GM12878 (cell line): ENCODE data around the gene ERP27. TPM values are rescaled to one million over a fixed set of nuclear protein-coding genes. Genes with fewer than 3 reads are reported as not detected.

Experiments used
- ATAC-seq: fragments of 200-7000 bp; cut with Tn5 transposase; 3 replicates; pipeline ENCODE4 v1.9.1; 2020; ENCODE audit warnings: mild to moderate bottlenecking, moderate library complexity
- BruUV-seq: library from RNA; stranded (reverse); fragments of 400-500 nt; replicated peaks from 2 replicates; lab custom pipeline; 2021; lab: Mats Ljungman, UMichigan
- CTCF ChIA-PET: fragments of 300-600 bp; sonication (Branson Sonifier 250); formaldehyde crosslinking; extraction: SDS; loops from one replicate; lab custom pipeline; 2021; ENCODE audit warnings: inconsistent platforms; lab: Yijun Ruan, JAX
- POLR2A ChIA-PET: fragments of 350-600 bp; formaldehyde crosslinking; extraction: SDS; loops from one replicate; lab custom pipeline; 2021; ENCODE audit warnings: inconsistent platforms; lab: Charles Lee
- RAD21 ChIA-PET: fragments of 300-600 bp; sonication (Branson Sonifier 250); formaldehyde crosslinking; loops from one replicate; lab custom pipeline; 2023; ENCODE audit warnings: antibody characterized with exemption; ENCODE audit not compliant: unreplicated experiment; lab: Charles Lee
- SMC1A ChIA-PET: fragments of 300-600 bp; sonication (Branson Sonifier 250); formaldehyde crosslinking; loops from one replicate; lab custom pipeline; 2023; ENCODE audit not compliant: unreplicated experiment, uncharacterized antibody; lab: Charles Lee
- DNase-seq: peaks from one replicate; pipeline ENCODE4 v3.0.0-alpha.2; 2011; ENCODE audit warnings: low read depth, low spot score
- FAIRE-seq: peaks from 3 replicates; lab custom pipeline; 2011; peaks lifted over from hg19 to GRCh38; lab: Jason Lieb, UNC
- H2AFZ ChIP-seq: 2 replicates; pipeline ENCODE4 v1.6.0; 2011; ENCODE audit warnings: low read depth, low read length, control low read depth; ENCODE audit not compliant: control insufficient read depth
- H3K27ac ChIP-seq: 2 replicates; pipeline ENCODE4 v1.5.1; 2011; ENCODE audit warnings: control low read depth; ENCODE audit not compliant: control insufficient read depth, insufficient read depth
- H3K27me3 ChIP-seq, 2 experiments: replicated peaks in 1 of 2; 2 replicates each; pipeline versions ENCODE4 v1.6.0 to v1.6.1; 2011; ENCODE audit warnings: low read length in 1 of 2; ENCODE audit not compliant: control insufficient read depth in 2 of 2, insufficient read depth in 2 of 2
- H3K36me3 ChIP-seq, 2 experiments: 2 replicates each; pipeline ENCODE4 v1.5.1; 2011; ENCODE audit warnings: low read length in 1 of 2; ENCODE audit not compliant: control insufficient read depth in 2 of 2, insufficient read depth in 2 of 2
- H3K4me1 ChIP-seq: 2 replicates; pipeline ENCODE4 v1.6.1; 2011; ENCODE audit warnings: mild to moderate bottlenecking, low read length, moderate library complexity, mixed read lengths; ENCODE audit not compliant: control insufficient read depth, insufficient read depth
- H3K4me2 ChIP-seq: 2 replicates; pipeline ENCODE4 v1.6.0; 2011; ENCODE audit warnings: control low read depth; ENCODE audit not compliant: control insufficient read depth, insufficient read depth
- H3K4me3 ChIP-seq: fragments of 200-600 bp; sonication (generic); 2 replicates; pipeline ENCODE4 v1.5.1; 2016
- H3K79me2 ChIP-seq: 2 replicates; pipeline ENCODE4 v1.6.0; 2011; ENCODE audit warnings: low read length; ENCODE audit not compliant: control insufficient read depth, insufficient read depth
- H3K9ac ChIP-seq: 2 replicates; pipeline ENCODE4 v1.8.0; 2011; ENCODE audit warnings: low read length, control low read depth, mixed read lengths; ENCODE audit not compliant: control insufficient read depth, insufficient read depth
- H3K9me3 ChIP-seq: replicated peaks from 3 replicates; pipeline ENCODE4 v1.5.1; 2011; ENCODE audit warnings: mild to moderate bottlenecking, low read length; ENCODE audit not compliant: control insufficient read depth, insufficient read depth
- H4K20me1 ChIP-seq: 2 replicates; pipeline ENCODE4 v1.6.0; 2011; ENCODE audit not compliant: control insufficient read depth, insufficient read depth
- BMI1 ChIP-seq: fragments of 450-650 bp; IDR thresholded peaks from 2 replicates; pipeline ENCODE4 v1.6.1; 2016; ENCODE audit warnings: mild to moderate bottlenecking, moderate library complexity, borderline replicate concordance
- ELK1 ChIP-seq: IDR thresholded peaks from 2 replicates; pipeline ENCODE4 v1.6.1; 2012; ENCODE audit warnings: low read depth, low read length, improper control_type of control experiment
- FOXM1 ChIP-seq: IDR thresholded peaks from 2 replicates; pipeline ENCODE4 v1.6.1; 2012; ENCODE audit warnings: low read depth, mild to moderate bottlenecking, inconsistent platforms, low read length, moderate library complexity
- GABPA ChIP-seq: IDR thresholded peaks from 2 replicates; pipeline ENCODE4 v1.6.1; 2014; ENCODE audit warnings: antibody characterized with exemption, low read depth, mild to moderate bottlenecking, inconsistent platforms
- IRF3 ChIP-seq: fragments of 450-650 bp; IDR thresholded peaks from 2 replicates; pipeline ENCODE4 v1.6.1; 2014; ENCODE audit warnings: mild to moderate bottlenecking
- LARP7 ChIP-seq: fragments of 450-650 bp; IDR thresholded peaks from 2 replicates; pipeline ENCODE4 v1.6.1; 2017; ENCODE audit warnings: mild to moderate bottlenecking
- MEF2A ChIP-seq: IDR thresholded peaks from 2 replicates; pipeline ENCODE4 v1.6.1; 2011; ENCODE audit warnings: low read depth, mild to moderate bottlenecking, low read length, moderate library complexity; ENCODE audit not compliant: insufficient read depth
- NFIC ChIP-seq: IDR thresholded peaks from 2 replicates; pipeline ENCODE4 v1.6.1; 2012; ENCODE audit warnings: low read depth, mild to moderate bottlenecking, inconsistent platforms, low read length, moderate library complexity
- RAD21 ChIP-seq: IDR thresholded peaks from 2 replicates; pipeline ENCODE4 v1.6.1; 2011; ENCODE audit warnings: mild to moderate bottlenecking, low read depth, low read length, moderate library complexity; ENCODE audit not compliant: insufficient read depth
- REST ChIP-seq: IDR thresholded peaks from 2 replicates; pipeline ENCODE4 v1.6.1; 2012; ENCODE audit warnings: mild to moderate bottlenecking, low read depth, low read length
- SRF ChIP-seq, 2 experiments: IDR thresholded peaks; 2 replicates each; pipeline ENCODE4 v1.6.1; 2011; ENCODE audit warnings: low read depth in 2 of 2, low read length in 2 of 2, mild to moderate bottlenecking in 1 of 2, moderate library complexity in 1 of 2
- TAF1 ChIP-seq: IDR thresholded peaks from 2 replicates; pipeline ENCODE4 v1.6.1; 2011; ENCODE audit warnings: mild to moderate bottlenecking, low read depth, low read length, borderline replicate concordance
- YBX1 ChIP-seq: fragments of 450-650 bp; IDR thresholded peaks from 2 replicates; pipeline ENCODE4 v1.6.1; 2016; ENCODE audit warnings: antibody characterized with exemption
- ZBTB33 ChIP-seq: fragments of 450-650 bp; IDR thresholded peaks from 2 replicates; pipeline ENCODE4 v1.6.1; 2017; ENCODE audit warnings: mild to moderate bottlenecking
- ZNF207 ChIP-seq: fragments of 450-650 bp; IDR thresholded peaks from 2 replicates; pipeline ENCODE4 v1.6.1; 2014; ENCODE audit warnings: antibody characterized with exemption, mild to moderate bottlenecking, borderline replicate concordance
- WGBS: methylation state at CpG from one replicate; pipeline ENCODE4 v1.1.6; 2016; ENCODE audit warnings: low lambda C conversion rate; ENCODE audit not compliant: insufficient replicate concordance, insufficient coverage; ENCODE audit errors: missing lambda C conversion rate; 5-methylcytosine and 5-hydroxymethylcytosine counted together
- in situ Hi-C: fragments of 300-500 bp; cut with MboI; formaldehyde crosslinking; loops from 9 replicates; pipeline ENCODE4 v1.14.3; 2018; ENCODE audit warnings: mixed read lengths
- intact Hi-C: fragments of 100-400 bp; cut with micrococcal nuclease; formaldehyde crosslinking; loops from one replicate; pipeline ENCODE4 v1.14.2; 2022; ENCODE audit not compliant: unreplicated experiment
- polyA plus RNA-seq, 11 experiments: library from polyadenylated mRNA; depleted of rRNA in 4 of 11; unstranded in 6 of 11; stranded (reverse) in 5 of 11; fragments of >200 nt; fragmentation: Nextera tagmentation in 4 of 11; fragmentation: Illumina TruSeq in 1 of 11; extraction: Ambion mirVana in 4 of 11; extraction: Trizol in 1 of 11; gene quantifications; 1 replicate in 1 of 11; 2 replicates in 10 of 11; pipeline versions ENCODE4 v1.2.1 to v1.2.3, GENCODE V29; 2011 to 2016; ENCODE audit warnings: inconsistent platforms in 2 of 11, missing spikeins in 2 of 11, low read depth in 1 of 11
- total RNA-seq, 4 experiments: library from RNA; depleted of rRNA in 3 of 4; stranded (reverse); fragments of >200 nt in 3 of 4; fragmentation: Illumina TruSeq in 1 of 4; extraction: Trizol in 1 of 4; gene quantifications; 2 replicates each; pipeline versions ENCODE4 v1.2.1 to v1.2.3, GENCODE V29; 2013 to 2021

The ERP27 gene
- total and polyA plus RNA-seq, 10 of the 15 experiments (the other 5 are each of a cell fraction or from before 2014, with no cell fraction given) = 0.91 to 2.4 (median 1.4) TPM

- TF ChIP-seq SRF (IDR thresholded peaks at IDR 0.05; ENCODE audit: low read depth in 2 of 2, low read length in 2 of 2) (no peak), GABPA (no peak), RAD21 (no peak)
- TF ChIP-seq, all 136 proteins: peak for 2
Observed at GRCh38 chr12:14949631-14950030, 11.3 kb upstream of the ERP27 start (continued).

- peaks cover 72% of the 10 kb centered on the region for H3K79me2 ChIP-seq
- no peaks in the 10 kb centered on the region for H3K9me3 ChIP-seq
- POLR2A ChIA-PET = interaction anchor here (0.6 to 2.7 kb wide), 9 partner anchors 9 to 178 kb away, joined by 3 to 20 read pairs (median 4); partner anchors contain the start of genes ARHGDIB, C12orf60 and WBP11
- no TSS peak for BruUV-seq
- no peaks in the 10 kb centered on the region for H3K27me3 ChIP-seq
- peak overlapping the region; percentile 100 for H3K27ac ChIP-seq
- WGBS = 0% methylated on average over 3 of the region's 3 CpGs
- CTCF ChIA-PET = interaction anchor here (0.6 to 2.0 kb wide), 7 partner anchors 9 to 103 kb away, joined by 3 to 6 read pairs (median 5); no protein-coding TSS in a partner anchor
- peak; percentile 98 for FAIRE-seq
- SMC1A ChIA-PET = interaction anchor here (0.6 to 3.4 kb wide), 16 partner anchors 9 to 584 kb away, joined by 3 to 33 read pairs (median 5); partner anchors contain the start of genes ARHGDIB and ERP27
- peak overlapping the region; percentile 57 for H3K4me3 ChIP-seq
- intact Hi-C loops (no loop called here), in situ Hi-C loops (no loop called here)
- peaks cover 46% of the 10 kb centered on the region for H3K4me1 ChIP-seq
- RAD21 ChIA-PET = interaction anchor here (0.8 to 3.0 kb wide), 5 partner anchors 9 to 711 kb away, joined by 3 to 24 read pairs (median 6); partner anchors contain the start of gene ARHGDIB
- H3K9ac ChIP-seq = peak overlapping the region; percentile 86
- peaks cover 10 to 48% of the 10 kb centered on the region in 2 experiments for H3K36me3 ChIP-seq
- H4K20me1 ChIP-seq = no peaks in the 10 kb centered on the region
- DNase-seq = peak; percentile 90
- peak; percentile 84 for ATAC-seq
- no peak overlapping the region for H2AFZ ChIP-seq
- H3K4me2 ChIP-seq = peak overlapping the region; percentile 85
- TF ChIP-seq TAF1 (peak; percentile 87), ZNF207 (no peak), REST (no peak), FOXM1 (peak; percentile 47; the same call in 1 of the 2 replicates), NFIC (0 out of 2 replicates have a peak, but pooled peaks have one; percentile 28), MEF2A (0 out of 2 replicates have a peak, but pooled peaks have one; percentile 28), BMI1 (no peak), ZBTB33 (no peak), YBX1 (no peak), ELK1 (peak; percentile 99), IRF3 (no peak), LARP7 (no peak)
Observed at GRCh38 chr12:14948672-14949071, 10.3 kb upstream of the ERP27 start.
